ENCODE results near the gene NACAD.
"Not testable (repeated sequence)": the region's sequence is repeated elsewhere in the genome, so short reads cannot be mapped to it uniquely, and the experiment has no call there.

NACAD gene

GRCh38 chr7:45050198-45050597 lies 38.6 kb downstream of the NACAD start:
- DNase-seq: no peak

GRCh38 chr7:45048748-45049147 lies 40.0 kb downstream of the NACAD start:
- no peak for DNase-seq

GRCh38 chr7:45044338-45044737 lies 44.4 kb downstream of the NACAD start:
- DNase-seq: no peak

GRCh38 chr7:45039106-45039505 lies 49.7 kb downstream of the NACAD start:
- no peak for DNase-seq

- no peak for DNase-seq
Measured at GRCh38 chr7:45037876-45038275, 50.9 kb downstream of the NACAD start.

- DNase-seq: no peak
Measured at GRCh38 chr7:45036796-45037195, 52.0 kb downstream of the NACAD start.

- DNase-seq: no peak
Measured at GRCh38 chr7:45036317-45036716, 52.5 kb downstream of the NACAD start.

- no peak for DNase-seq
Measured at GRCh38 chr7:45035893-45036292, 52.9 kb downstream of the NACAD start.

- no peak for DNase-seq
Measured at GRCh38 chr7:45035371-45035770, 53.4 kb downstream of the NACAD start.

- DNase-seq: not testable (repeated sequence)
Measured at GRCh38 chr7:45034710-45035109, 54.1 kb downstream of the NACAD start.

GRCh38 chr7:45033931-45034290 lies 54.9 kb downstream of the NACAD start:
- DNase-seq: no peak

- DNase-seq: no peak
Measured at GRCh38 chr7:45033261-45033930, 55.4 kb downstream of the NACAD start.

- DNase-seq: no peak
Measured at GRCh38 chr7:45032421-45032820, 56.3 kb downstream of the NACAD start.

- no peak for DNase-seq
Measured at GRCh38 chr7:45031829-45032228, 56.9 kb downstream of the NACAD start.

Data from NCI-H1105 treated with DMSO at 0.1 percent for 48 hours (cell line).